Adrenal gland (tissue), 12 donors: ENCODE results near the gene TBC1D2B. TPM values are rescaled to one million over a fixed set of nuclear protein-coding genes. Genes with fewer than 3 reads are reported as not detected.

Source experiments
- DNase-seq, 7 donors: peaks; one replicate each; pipeline ENCODE4 v3.0.0-alpha.2; 2019 to 2020
- H3K27ac ChIP-seq, 5 donors: fragments of 200-600 bp; sonication (generic) in 4 of 5; 1 replicate in 3 of 5; 2 replicates in 2 of 5; pipeline versions ENCODE4 v1.5.1 to v1.8.0; 2016 to 2020; ENCODE audit warnings: mild to moderate bottlenecking in 1 of 5
- H3K27me3 ChIP-seq: fragments of 200-600 bp; 2 replicates; pipeline ENCODE4 v1.8.0; 2021
- H3K36me3 ChIP-seq, 2 donors: fragments of 200-600 bp; replicated peaks in 1 of 2; 1 replicate in 1 of 2; 2 replicates in 1 of 2; pipeline versions ENCODE4 v1.5.1 to v1.8.0; 2018 to 2022
- H3K4me1 ChIP-seq, 2 donors: fragments of 200-600 bp; replicated peaks in 1 of 2; 1 replicate in 1 of 2; 2 replicates in 1 of 2; pipeline versions ENCODE4 v1.5.1 to v1.8.0; 2018 to 2021
- H3K4me3 ChIP-seq, 4 donors: fragments of 200-600 bp; sonication (generic) in 3 of 4; one replicate each; pipeline ENCODE4 v1.5.1; 2016 to 2018
- H3K9me3 ChIP-seq, 3 donors: fragments of 200-600 bp; sonication (generic) in 1 of 3; replicated peaks in 1 of 3; 1 replicate in 2 of 3; 2 replicates in 1 of 3; pipeline versions ENCODE4 v1.5.1 to v1.8.0; 2016 to 2021
- CTCF ChIP-seq, 6 experiments: fragments of 450-650 bp in 4 of 6; fragments of 200-600 bp in 2 of 6; sonication (generic) in 1 of 6; IDR thresholded peaks; 1 replicate in 5 of 6; 2 replicates in 1 of 6; pipeline versions ENCODE4 v1.5.1 to v1.8.0; 2016 to 2021; ENCODE audit warnings: antibody characterized with exemption in 6 of 6, mild to moderate bottlenecking in 2 of 6, moderate library complexity in 1 of 6
- POLR2A ChIP-seq, 2 donors: fragments of 450-650 bp; IDR thresholded peaks; one replicate each; pipeline ENCODE4 v1.6.1; 2017; ENCODE audit warnings: antibody characterized with exemption in 2 of 2, mild to moderate bottlenecking in 2 of 2, moderate library complexity in 1 of 2
- WGBS, 4 donors: extraction: QIAGEN DNeasy Blood & Tissue Kit in 2 of 4; methylation state at CpG; one replicate each; pipeline versions ENCODE4 v1.1.5 to v1.1.7; 2013 to 2017; 5-methylcytosine and 5-hydroxymethylcytosine counted together
- intact Hi-C, 2 donors: fragments of 100-400 bp; cut with DNase I; formaldehyde crosslinking; loops; one replicate each; pipeline versions ENCODE4 v1.14.1 to v1.15.0; 2022 to 2023
- polyA plus RNA-seq, 3 donors: library from polyadenylated mRNA; stranded (reverse); fragments of 200-250 nt in 2 of 3; fragments of 350-450 nt in 1 of 3; fragmentation: Illumina TruSeq in 1 of 3; extraction: RNeasy Lipid Tissue Mini Kit (QIAGEN cat#74804) in 1 of 3; gene quantifications; one replicate each; pipeline ENCODE4 v1.2.3, GENCODE V29; 2013 to 2014
- total RNA-seq, 9 donors: library from RNA; depleted of rRNA in 4 of 9; stranded (reverse); fragments of >200 nt in 4 of 9; fragments of 120-200 nt in 1 of 9; fragmentation: NEBNext Ultra II Directional in 1 of 9; extraction: Animal tissue kit (Norgen Biotek cat#: 25700) in 1 of 9; gene quantifications; one replicate each; pipeline versions ENCODE4 v1.1.0 to v1.2.4, GENCODE V29; 2013 to 2023
- donor health status: healthy with polysubstance abuse.
- donor health status: Bipolar disorder and iron deficiency.
- donor health status: DM: yes; HTN: yes; CAD: no.
- donor health status: DM: no; HTN: no; CAD: no.
- donor health status: DM: no; HTN: no; CAD: no.
- donor health status: DM: yes; HTN: yes; CAD: no.

TBC1D2B gene
- total and polyA plus RNA-seq, 12 donors: 16.3 to 95.0 (median 54.6) TPM

GRCh38 chr15:78104566-78105475, 27.3 kb upstream of the TBC1D2B start:
- 77 to 91% (median 85%) methylated on average over 12 of the region's 12 CpGs for WGBS, 4 donors
- DNase-seq: no peak
- no peak for TF ChIP-seq POLR2A (IDR thresholded peaks at IDR 0.05)
- no peak for TF ChIP-seq CTCF (IDR thresholded peaks at IDR 0.05)

GRCh38 chr15:78104119-78104479, 26.6 kb upstream of the TBC1D2B start:
- TF ChIP-seq POLR2A (IDR thresholded peaks at IDR 0.05): no peak
- TF ChIP-seq CTCF (IDR thresholded peaks at IDR 0.05): no peak
- 86 to 92% (median 89%) methylated on average over 4 of the region's 4 CpGs for WGBS, 4 donors
- peaks cover 0 to 15% of the 10 kb centered on the region in 2 donors for H3K4me1 ChIP-seq
- no peak overlapping the region for H3K4me3 ChIP-seq
- intact Hi-C loops: no loop called here
- H3K9me3 ChIP-seq: no peaks in the 10 kb centered on the region
- peak overlapping the region in 1 of 5 donors; percentile 38 for H3K27ac ChIP-seq
- H3K27me3 ChIP-seq: no peaks in the 10 kb centered on the region
- no peaks in the 10 kb centered on the region for H3K36me3 ChIP-seq
- no peak for DNase-seq

More at GRCh38 chr15:78104566-78105475, 27.3 kb upstream of the TBC1D2B start:
- Histone ChIP-seq H3K27me3 (no peaks in the 10 kb centered on the region), H3K4me3 (no peak overlapping the region), H3K27ac (no peak overlapping the region), H3K9me3 (no peaks in the 10 kb centered on the region), H3K36me3 (no peaks in the 10 kb centered on the region), H3K4me1 (peaks cover 0 to 15% of the 10 kb centered on the region in 2 donors)
- intact Hi-C loops: loop anchor here in 1 of 2 donors (5.0 kb wide), 1 partner anchor 138 kb away; no protein-coding TSS in a partner anchor

GRCh38 chr15:78103406-78104118, 26.1 kb upstream of the TBC1D2B start:
- peak overlapping the region in 2 of 5 donors; percentile 21 to 38 for H3K27ac ChIP-seq
- DNase-seq: peak in 3 of 7 donors; percentile 30 to 39 (median 34)
- peaks cover 0 to 15% of the 10 kb centered on the region in 2 donors for H3K4me1 ChIP-seq
- intact Hi-C loops: no loop called here
- no peaks in the 10 kb centered on the region for H3K9me3 ChIP-seq
- 68 to 88% (median 80%) methylated on average over 12 of the region's 12 CpGs for WGBS, 4 donors
- TF ChIP-seq CTCF (IDR thresholded peaks at IDR 0.05) (no peak), POLR2A (IDR thresholded peaks at IDR 0.05) (no peak)
- H3K27me3 ChIP-seq: no peaks in the 10 kb centered on the region
- no peaks in the 10 kb centered on the region for H3K36me3 ChIP-seq
- no peak overlapping the region for H3K4me3 ChIP-seq

- DNase-seq: no peak
- Histone ChIP-seq H3K9me3 (no peaks in the 10 kb centered on the region), H3K27me3 (no peaks in the 10 kb centered on the region), H3K4me1 (peaks cover 0 to 15% of the 10 kb centered on the region in 2 donors), H3K36me3 (no peaks in the 10 kb centered on the region), H3K27ac (no peak overlapping the region), H3K4me3 (no peak overlapping the region)
- intact Hi-C loops: no loop called here
- TF ChIP-seq CTCF (IDR thresholded peaks at IDR 0.05) (no peak), POLR2A (IDR thresholded peaks at IDR 0.05) (no peak)
- WGBS, 4 donors: 79 to 95% (median 89%) methylated on average over 4 to 6 of the region's 6 CpGs
Measured at GRCh38 chr15:78102741-78103140, 25.2 kb upstream of the TBC1D2B start.
